ENCODE measurements around the gene HOXC6.

DNA sequence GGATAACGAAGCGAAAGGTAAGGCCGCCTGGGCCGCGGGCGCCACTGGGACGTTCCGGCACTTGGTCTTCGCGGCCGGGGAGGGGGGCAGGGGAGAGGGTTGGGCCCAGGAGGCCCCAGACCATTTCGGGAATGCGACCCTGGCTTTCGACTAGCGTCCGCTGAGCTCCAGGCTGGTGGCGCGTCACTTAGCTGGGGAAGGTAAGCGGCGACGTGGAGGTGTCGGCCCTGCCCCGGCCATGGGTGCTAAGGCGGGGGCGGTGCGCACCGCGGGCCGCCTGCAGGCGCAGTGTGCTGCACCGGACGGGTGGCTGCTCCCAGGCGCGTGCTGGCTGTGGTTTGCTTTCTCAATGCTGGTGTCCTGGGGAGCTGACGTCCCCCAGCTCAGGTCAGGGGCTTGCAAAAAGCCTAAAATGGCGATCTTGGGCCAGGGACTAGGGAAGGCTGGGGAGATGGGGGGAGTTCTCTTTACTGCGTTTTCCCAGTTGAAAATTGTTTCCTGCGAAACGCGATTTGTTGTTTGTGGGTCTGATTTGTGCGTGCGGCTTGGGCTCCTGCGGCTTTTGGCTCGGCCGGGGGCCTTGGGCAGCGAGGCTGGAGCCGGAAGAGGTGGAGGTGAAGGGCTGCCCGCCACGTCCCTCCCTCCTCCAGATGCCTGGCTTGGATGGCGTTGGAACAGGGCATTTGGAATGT, 42.1 kb upstream of the HOXC6 start:
- no peak for TF ChIP-seq CBFA2T3 (IDR thresholded peaks at IDR 0.05)
- TF ChIP-seq SMAD4 (CRISPR knock-in tag; conservative IDR thresholded peaks at IDR 0.05), result no peak
- TF ChIP-seq YY1 (IDR thresholded peaks at IDR 0.05; ENCODE audit: borderline replicate concordance in 1 of 3, control insufficient read depth in 1 of 3, extremely low read depth in 1 of 3, insufficient read depth in 3 of 3, insufficient read length in 1 of 3, insufficient replicate concordance in 2 of 3, low read depth in 1 of 3, low read length in 2 of 3), result no peak
